Stimulated activated naive CD8-positive, alpha-beta T cell treated with anti-CD3 and anti-CD28 coated beads, Interleukin-15, amount 100 ng/mL, for 72 hours (primary cell): ENCODE results near the gene GNB2.

Experiments used
- ATAC-seq: fragments of 150-1000 bp; cut with Tn5 transposase; 2 replicates; pipeline ENCODE4 v1.10.0; 2021; ENCODE audit warnings: mild to moderate bottlenecking, moderate library complexity
- DNase-seq, 2 donors: peaks; one replicate each; pipeline ENCODE4 v3.0.0; 2021 to 2022
- H3K27ac Mint-ChIP-seq, 2 donors: one replicate each; pipeline ENCODE4 v1.8.0; 2022; ENCODE audit warnings: mild to moderate bottlenecking in 2 of 2, mixed read lengths in 2 of 2, moderate library complexity in 2 of 2
- H3K27me3 Mint-ChIP-seq: one replicate; pipeline ENCODE4 v1.8.0; 2022; ENCODE audit warnings: mixed read lengths
- H3K4me1 Mint-ChIP-seq: one replicate; pipeline ENCODE4 v1.8.0; 2022; ENCODE audit warnings: mild to moderate bottlenecking, mixed read lengths
- H3K4me3 Mint-ChIP-seq, 2 donors: one replicate each; pipeline ENCODE4 v1.8.0; 2022; ENCODE audit warnings: mild to moderate bottlenecking in 2 of 2, mixed read lengths in 2 of 2, moderate library complexity in 1 of 2
- H3K9me3 Mint-ChIP-seq, 2 donors: one replicate each; pipeline ENCODE4 v1.8.0; 2022; ENCODE audit warnings: mixed read lengths in 2 of 2

The GNB2 gene

DNA sequence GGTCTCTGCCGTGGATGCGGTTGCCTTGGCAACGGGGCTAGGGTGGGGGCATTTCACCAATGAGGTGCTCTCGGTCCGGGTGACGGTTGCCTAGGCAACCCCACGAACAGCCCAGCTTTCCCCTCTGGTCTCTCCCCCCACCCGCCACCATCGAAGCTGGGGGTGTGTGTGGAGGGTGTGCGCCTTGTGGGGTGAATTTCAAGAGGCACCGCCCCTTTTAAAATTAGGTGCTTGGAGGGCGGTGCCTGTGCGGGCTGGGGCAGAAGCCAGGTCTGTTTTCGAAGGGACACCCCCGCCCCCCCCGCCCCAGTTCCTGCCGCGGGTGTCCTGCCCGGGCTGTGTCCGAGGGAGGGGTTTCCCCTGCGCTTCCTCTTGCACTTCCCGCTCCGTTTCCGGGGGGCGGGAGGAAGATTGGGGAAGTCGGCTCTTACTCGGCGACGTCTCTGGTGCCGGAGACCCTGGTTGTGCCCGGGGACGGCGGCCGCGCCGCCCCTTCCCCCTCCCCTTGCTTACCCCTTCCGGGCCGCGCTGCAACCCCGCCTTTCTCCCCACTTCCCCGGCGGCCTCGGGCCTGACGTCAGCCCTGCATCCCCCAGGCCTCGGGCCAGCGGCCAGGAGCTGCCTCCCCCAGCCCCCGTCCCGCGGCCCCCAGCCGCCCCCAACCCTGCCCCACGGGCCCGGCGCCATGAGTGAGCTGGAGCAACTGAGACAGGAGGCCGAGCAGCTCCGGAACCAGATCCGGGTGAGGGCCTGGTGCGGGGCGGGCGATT lies 2.2 kb downstream of the GNB2 start:
- Mint-ChIP-seq H3K4me1 (peaks cover 49% of the 10 kb centered on the region), H3K27ac (peak overlapping the region in 1 of 2 donors; percentile 44), H3K27me3 (no peaks in the 10 kb centered on the region), H3K9me3 (no peaks in the 10 kb centered on the region), H3K4me3 (peak overlapping the region; percentile 86 to 89)
- ATAC-seq (peak; percentile 61), DNase-seq (peak; percentile 76 to 87)

DNA sequence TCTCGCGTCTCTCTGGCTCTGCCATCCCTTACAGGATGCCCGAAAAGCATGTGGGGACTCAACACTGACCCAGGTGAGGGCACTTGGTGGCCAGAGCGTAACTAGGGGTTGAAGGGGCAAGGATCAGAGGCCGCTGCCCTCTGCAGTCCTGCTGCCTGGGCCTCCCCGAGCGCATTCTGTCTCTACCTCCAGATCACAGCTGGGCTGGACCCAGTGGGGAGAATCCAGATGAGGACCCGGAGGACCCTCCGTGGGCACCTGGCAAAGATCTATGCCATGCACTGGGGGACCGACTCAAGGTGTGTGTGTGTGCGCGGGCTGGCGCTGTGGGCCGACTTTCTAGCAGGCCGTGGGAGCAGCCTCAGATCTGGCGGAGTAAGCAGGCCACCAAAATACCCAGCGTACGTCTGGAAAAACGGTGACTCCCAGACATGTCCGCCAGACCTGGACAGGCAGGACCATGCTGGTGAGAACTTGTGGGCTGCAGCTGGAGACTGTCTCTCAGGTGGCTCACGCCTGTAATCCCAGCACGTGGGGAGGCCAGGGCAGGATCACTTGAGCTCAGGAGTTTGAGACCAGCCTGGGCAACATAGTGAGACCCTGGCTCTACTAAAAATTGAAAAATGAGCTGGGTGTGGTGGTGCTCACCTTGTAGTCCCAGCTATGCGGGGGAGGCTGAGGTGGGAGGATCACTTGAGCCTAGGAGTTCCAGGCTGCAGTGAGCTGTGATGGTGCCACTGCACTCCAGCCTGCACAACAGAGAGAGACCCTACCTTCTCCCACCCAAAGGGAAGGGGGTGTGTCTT lies 3.2 kb downstream of the GNB2 start:
- Mint-ChIP-seq H3K9me3 (no peaks in the 10 kb centered on the region), H3K27ac (peak overlapping the region; percentile 84 to 94), H3K4me1 (peaks cover 58% of the 10 kb centered on the region), H3K27me3 (no peaks in the 10 kb centered on the region), H3K4me3 (peak overlapping the region; percentile 86 to 89)
- ATAC-seq (no peak), DNase-seq (no peak)

DNA sequence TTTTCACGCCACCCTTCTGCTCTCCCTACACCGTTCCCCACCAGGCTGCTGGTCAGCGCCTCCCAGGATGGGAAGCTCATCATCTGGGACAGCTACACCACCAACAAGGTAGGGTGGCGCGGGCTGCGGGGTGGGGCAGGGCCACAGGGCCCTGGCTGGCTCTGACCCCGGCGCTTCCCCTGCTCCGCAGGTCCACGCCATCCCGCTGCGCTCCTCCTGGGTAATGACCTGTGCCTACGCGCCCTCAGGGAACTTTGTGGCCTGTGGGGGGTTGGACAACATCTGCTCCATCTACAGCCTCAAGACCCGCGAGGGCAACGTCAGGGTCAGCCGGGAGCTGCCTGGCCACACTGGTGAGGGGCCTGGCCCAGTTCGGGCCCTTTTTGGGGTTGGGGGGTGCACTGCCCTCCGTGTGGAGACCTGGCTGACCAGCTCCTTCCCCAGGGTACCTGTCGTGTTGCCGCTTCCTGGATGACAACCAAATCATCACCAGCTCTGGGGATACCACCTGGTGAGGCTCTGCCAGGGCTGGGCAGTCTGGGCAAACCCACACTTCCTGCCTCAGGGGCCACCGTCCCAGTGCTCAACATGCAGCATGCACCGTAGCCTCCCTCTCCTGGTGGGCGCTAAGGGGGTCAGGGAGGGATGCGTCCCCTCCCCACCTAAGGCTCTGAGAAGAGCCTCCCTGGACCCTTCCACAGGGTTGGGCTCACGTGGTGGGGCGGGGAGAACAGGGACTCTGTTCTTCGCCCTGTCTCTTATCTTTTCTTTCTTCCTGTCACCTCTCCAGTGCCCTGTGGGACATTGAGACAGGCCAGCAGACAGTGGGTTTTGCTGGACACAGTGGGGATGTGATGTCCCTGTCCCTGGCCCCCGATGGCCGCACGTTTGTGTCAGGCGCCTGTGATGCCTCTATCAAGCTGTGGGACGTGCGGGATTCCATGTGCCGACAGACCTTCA lies 4.0 kb downstream of the GNB2 start:
- no peak for DNase-seq
- Mint-ChIP-seq H3K4me1 (peaks cover 66% of the 10 kb centered on the region), H3K9me3 (no peaks in the 10 kb centered on the region), H3K4me3 (peak overlapping the region; percentile 18 to 32), H3K27me3 (no peaks in the 10 kb centered on the region), H3K27ac (peak overlapping the region; percentile 54 to 61)
- no peak for ATAC-seq

DNA sequence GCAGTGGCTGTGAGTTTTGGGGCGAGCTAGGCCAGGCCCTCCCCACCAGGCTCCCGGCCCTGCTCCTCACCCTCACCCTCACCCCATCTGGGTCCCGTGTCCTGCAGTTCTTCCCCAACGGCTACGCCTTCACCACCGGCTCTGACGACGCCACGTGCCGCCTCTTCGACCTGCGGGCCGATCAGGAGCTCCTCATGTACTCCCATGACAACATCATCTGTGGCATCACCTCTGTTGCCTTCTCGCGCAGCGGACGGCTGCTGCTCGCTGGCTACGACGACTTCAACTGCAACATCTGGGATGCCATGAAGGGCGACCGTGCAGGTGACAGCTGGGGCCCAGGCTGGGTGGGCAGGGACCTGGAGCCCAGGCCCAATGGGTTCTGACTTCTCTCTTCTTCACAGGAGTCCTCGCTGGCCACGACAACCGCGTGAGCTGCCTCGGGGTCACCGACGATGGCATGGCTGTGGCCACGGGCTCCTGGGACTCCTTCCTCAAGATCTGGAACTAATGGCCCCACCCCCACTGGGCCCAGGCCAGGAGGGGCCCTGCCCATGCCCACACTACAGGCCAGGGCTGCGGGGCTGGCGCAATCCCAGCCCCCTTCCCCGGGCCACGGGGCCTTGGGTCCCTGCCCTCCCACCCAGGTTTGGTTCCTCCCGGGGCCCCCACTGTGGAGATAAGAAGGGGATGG lies 4.9 kb downstream of the GNB2 start:
- Mint-ChIP-seq H3K4me1 (peaks cover 65% of the 10 kb centered on the region), H3K4me3 (peak overlapping the region in 1 of 2 donors; percentile 19), H3K27ac (peak overlapping the region in 1 of 2 donors; percentile 92), H3K9me3 (no peaks in the 10 kb centered on the region), H3K27me3 (no peaks in the 10 kb centered on the region)
- ATAC-seq (no peak), DNase-seq (no peak)

DNA sequence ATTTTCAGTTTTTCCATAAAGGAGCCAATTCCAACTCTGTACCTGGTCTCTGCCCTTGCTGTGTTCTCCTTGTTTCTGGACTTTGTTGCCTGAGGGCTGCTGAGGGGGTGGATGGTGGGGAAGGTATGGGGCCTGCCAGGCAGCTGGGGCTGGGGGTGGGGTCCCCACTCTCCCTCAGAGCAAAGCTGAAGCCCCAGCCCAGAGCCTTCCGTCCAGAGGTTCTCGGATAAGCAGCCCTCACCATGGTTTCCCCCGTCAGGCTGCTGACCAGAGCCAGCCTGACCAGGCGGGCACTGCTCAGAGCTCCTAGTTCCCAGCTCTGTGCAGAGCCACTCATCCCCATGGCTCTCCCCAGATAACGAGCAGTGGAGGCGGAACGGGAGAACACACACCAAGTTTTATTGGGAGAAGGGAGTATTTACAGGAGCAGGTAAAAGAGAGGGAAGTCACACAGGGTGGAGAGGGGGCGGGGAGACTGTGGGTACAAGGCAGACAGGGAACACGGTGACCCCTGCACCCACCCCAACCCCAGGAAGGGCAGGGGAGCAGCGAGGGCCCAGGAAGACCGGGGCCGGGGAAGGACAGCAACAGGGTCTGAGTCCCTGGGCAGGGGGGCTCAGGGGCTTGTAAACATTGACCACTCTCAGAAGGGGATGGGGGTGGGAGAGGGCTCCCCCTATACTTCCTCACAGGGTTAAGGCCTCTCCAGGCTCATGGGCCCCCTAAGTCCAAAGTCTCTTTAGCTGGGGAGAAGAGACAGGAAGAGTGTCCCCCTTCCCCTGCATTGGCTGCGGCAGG lies 5.8 kb downstream of the GNB2 start:
- Mint-ChIP-seq H3K9me3 (no peaks in the 10 kb centered on the region), H3K27me3 (no peaks in the 10 kb centered on the region), H3K27ac (peak overlapping the region; percentile 38 to 62), H3K4me1 (peaks cover 66% of the 10 kb centered on the region), H3K4me3 (no peak overlapping the region)
- ATAC-seq, result no peak
- no peak for DNase-seq

DNA sequence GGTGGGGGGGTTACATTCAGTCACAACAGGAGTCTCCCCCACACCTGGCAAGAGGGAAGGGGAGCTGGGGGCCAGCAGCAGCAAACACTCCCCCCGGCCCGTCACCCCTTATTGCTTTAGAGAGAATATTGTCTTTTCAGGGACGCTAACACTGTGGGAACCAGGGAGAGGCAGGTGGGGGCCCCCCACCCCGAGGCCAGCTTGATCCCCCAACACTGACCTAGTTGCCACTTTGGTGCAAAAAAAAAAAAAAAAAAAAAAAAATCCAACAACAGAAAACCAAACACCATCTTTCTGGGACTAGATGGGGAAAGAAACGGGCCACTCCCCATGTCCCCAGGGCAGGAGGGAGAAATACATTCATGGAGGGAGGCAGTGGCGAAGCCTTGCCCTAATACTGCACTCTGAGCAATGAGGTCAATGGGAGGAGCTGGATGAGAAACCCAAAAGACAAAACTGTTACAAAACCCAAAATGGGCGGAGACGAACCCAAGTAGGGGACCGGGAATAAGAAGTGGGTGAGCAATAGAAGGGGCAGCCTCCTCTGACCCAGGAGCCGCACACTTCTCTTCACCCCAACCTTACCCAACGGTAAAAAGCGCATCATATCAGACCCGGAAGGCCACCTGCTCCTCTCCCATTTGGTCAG lies 6.5 kb downstream of the GNB2 start:
- peak overlapping the region; percentile 67 to 81 for H3K27ac Mint-ChIP-seq
- H3K9me3 Mint-ChIP-seq, result no peaks in the 10 kb centered on the region
- no peak overlapping the region for H3K4me3 Mint-ChIP-seq
- H3K4me1 Mint-ChIP-seq, result peaks cover 66% of the 10 kb centered on the region
- no peak for ATAC-seq
- no peak for DNase-seq
- H3K27me3 Mint-ChIP-seq, result no peaks in the 10 kb centered on the region

DNA sequence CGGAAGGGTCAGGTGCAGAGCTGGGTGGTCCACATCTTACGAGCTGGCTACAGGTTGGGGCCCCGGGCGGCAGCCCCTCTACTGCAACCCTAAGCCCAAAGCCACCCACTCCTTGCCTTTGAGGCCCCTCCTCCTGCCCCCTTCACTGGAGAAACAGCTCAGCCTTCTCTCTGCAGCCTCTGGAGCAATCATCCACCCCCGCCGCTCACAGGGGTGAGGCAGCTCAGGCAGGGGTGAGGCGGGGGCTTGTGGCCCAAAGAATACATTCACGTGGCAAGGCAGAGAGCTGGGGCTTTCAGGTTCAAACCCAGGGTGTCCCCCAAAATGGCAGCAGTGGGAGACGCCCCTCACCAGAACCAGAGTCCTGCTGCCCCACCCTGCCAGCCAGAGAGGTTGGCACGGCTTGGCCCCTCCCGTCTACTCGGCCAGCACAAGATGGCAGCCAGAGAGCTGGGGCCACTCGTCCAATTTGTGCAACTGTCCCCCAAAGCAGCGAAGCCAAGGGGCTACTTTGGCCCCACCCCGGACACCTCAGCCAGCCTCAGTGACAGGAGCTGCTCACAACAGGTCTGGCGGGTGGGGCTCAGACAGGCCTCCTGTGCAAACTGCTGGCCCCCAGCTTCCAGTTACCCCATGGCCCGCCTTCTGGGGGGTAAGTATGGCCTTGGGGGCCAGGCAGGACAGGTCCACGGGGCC lies 7.2 kb downstream of the GNB2 start:
- ATAC-seq (no peak), DNase-seq (no peak)
- H3K9me3 Mint-ChIP-seq, result no peaks in the 10 kb centered on the region
- no peak overlapping the region for H3K4me3 Mint-ChIP-seq
- H3K27ac Mint-ChIP-seq, result peak overlapping the region in 1 of 2 donors; percentile 66
- H3K27me3 Mint-ChIP-seq, result no peaks in the 10 kb centered on the region
- peaks cover 66% of the 10 kb centered on the region for H3K4me1 Mint-ChIP-seq

DNA sequence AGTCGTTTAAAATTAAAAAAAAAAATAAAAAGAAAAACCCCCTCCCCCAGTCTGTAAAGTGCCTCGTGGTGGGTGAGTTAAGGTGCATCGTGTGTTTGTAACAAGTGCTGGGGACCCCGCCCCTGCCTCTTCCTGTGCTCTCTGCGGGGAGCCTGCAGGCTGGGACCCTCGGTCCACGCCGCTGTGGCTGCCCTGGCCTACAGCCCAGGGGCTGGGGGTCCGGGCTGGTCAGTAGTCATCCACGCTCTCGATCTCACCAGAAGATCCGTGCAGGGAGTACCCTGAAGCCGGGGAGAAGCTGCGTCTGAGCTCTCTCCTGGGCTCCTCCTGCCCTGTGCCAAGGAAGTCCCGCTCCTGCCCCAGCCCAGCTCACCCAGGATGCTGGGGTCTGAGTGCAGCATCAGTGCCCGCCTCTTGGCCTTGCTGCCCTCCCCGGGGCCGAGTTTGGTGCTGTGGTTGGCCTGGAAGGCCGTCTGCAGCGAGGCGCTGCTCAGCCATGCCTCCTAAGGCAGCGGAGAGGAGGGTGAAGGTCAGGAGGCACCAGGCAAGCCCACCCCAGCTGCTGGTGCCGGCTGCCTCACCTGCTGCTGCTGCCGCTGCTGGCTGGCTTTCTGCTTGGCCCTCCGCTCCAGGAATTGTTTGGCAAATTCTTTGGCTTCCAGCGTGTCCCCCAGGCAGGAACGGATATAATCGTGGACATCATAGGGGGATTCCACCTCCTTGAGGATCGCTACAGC lies 8.1 kb downstream of the GNB2 start:
- H3K4me1 Mint-ChIP-seq, result peaks cover 60% of the 10 kb centered on the region
- no peaks in the 10 kb centered on the region for H3K9me3 Mint-ChIP-seq
- no peak for ATAC-seq
- no peak for DNase-seq
- no peak overlapping the region for H3K4me3 Mint-ChIP-seq
- peak overlapping the region in 1 of 2 donors; percentile 28 for H3K27ac Mint-ChIP-seq
- H3K27me3 Mint-ChIP-seq, result no peaks in the 10 kb centered on the region

DNA sequence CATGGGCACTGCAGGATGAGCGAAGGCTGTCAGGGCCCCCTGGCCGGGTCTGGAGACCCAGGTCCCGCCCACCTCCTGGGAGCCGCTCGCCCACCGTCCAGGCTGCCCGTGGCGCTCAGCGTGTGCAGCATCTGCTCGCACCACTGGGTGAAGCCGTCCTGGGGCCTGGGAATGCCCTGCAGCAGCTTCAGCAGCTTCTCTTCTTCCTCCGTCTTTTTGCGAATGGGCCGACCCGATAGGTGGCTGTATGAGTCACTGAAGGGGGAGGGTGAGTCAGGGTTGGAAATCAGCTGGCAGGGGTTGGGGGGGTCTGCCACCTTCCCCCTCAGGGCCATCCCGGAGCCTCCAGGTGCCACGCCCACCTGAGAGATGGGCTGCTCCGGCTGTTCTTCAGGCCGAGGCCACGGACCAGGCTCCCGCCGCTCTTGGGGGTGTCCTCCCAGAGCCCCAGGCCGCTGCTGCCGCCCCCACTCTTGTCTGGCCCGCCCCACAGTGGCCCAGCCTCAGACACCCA lies 8.7 kb downstream of the GNB2 start:
- peaks cover 56% of the 10 kb centered on the region for H3K4me1 Mint-ChIP-seq
- DNase-seq (no peak), ATAC-seq (peak; percentile 10)
- H3K9me3 Mint-ChIP-seq, result no peaks in the 10 kb centered on the region
- H3K4me3 Mint-ChIP-seq, result no peak overlapping the region
- H3K27me3 Mint-ChIP-seq, result no peaks in the 10 kb centered on the region
- H3K27ac Mint-ChIP-seq, result peak overlapping the region in 1 of 2 donors; percentile 71

DNA sequence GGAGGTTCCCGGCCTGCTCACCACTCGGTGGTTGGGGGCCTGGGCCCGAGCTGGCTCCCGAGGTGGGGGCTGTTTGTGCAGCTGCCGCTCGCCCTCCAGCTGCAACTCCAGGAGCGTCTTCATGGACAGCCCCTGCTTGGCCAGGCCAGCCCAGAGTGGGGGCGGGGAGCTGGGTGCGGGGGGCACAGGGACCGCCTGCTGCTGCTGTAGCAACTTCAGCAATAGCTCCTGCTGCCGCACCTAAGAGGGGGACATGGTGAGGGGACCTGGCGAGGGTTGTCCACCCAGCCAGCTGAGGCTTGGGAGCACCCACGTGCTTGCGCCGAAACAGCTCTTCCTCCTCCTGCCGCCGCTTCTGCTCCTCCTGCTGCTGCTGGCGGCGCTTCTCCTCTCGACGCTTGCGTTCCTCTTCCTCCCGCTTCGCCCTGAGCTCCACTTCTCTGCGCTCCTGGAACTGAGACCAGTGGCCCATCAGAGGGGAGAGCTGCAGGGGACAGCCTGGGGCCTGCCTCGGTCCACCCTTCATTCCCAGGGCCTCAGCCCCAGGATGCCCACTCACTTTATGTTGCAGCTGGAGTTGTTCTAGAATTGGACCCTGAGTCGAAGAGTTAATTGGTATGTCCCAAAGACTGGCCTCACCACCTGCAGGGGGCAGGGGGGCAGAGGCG lies 9.6 kb downstream of the GNB2 start:
- Mint-ChIP-seq H3K4me1 (peaks cover 55% of the 10 kb centered on the region), H3K27me3 (no peaks in the 10 kb centered on the region), H3K27ac (no peak overlapping the region), H3K4me3 (no peak overlapping the region), H3K9me3 (no peaks in the 10 kb centered on the region)
- DNase-seq (no peak), ATAC-seq (no peak)

DNA sequence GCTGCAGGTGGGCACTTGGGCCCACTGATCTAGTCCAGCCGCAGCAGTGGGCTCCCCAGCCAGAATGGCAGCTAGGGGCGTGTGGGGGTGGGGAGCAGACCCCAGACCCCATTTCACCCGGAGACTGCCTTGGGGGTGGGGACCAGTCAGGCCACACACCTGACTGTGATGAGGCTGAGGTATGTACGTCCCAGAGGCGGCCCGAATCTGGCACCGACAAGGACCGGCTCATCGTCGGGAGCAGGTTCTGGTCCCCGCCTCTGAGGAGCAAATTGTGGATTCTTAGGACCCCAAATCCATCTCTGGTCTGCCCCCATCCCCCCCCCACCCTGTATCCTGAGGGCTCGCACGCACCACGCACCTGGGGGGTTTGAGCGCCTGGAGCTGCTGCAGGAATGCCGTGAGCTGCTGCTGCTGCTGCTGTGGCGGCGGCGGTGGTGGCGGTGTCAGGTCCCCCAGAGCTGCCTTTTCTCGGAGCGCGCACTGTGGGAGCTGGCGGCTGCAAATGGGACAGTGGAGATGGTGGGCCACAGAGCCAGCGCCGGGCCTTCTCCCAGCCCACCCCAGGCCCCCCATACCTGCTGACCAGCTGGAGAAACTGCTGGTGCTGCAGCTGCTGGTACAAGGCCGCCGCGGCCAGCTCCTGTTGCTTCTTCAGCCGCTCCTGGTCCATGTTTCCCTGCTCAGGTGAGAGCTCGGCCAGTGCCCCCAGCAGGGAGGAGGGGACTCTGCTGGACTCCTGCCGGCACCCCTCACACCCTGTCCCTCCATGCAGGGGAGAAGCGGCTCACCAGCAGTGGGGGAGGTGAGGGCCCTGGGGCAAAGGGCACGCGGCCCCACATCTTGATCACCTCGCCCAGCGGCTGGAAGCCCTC lies 10.4 kb downstream of the GNB2 start:
- Mint-ChIP-seq H3K4me1 (peaks cover 58% of the 10 kb centered on the region), H3K4me3 (no peak overlapping the region), H3K9me3 (no peaks in the 10 kb centered on the region), H3K27ac (no peak overlapping the region), H3K27me3 (no peaks in the 10 kb centered on the region)
- DNase-seq (no peak), ATAC-seq (no peak)
